ENCODE results near the gene ANKRD6. TPM values are rescaled to one million over a fixed set of nuclear protein-coding genes. Genes with fewer than 3 reads are reported as not detected.

The ANKRD6 gene
- total RNA-seq, 1 experiment from 2014 or later = 25.4 TPM

- Histone ChIP-seq H3K27ac (ENCODE audit: low read depth, low read length, poor library complexity, severe bottlenecking) (no peak overlapping the region), H3K9me3 (ENCODE audit: low read depth, low read length, poor library complexity, severe bottlenecking) (no peaks in the 10 kb centered on the region), H3K27me3 (replicated peaks; ENCODE audit: insufficient read depth, low read depth, low read length, poor library complexity) (no peaks in the 10 kb centered on the region), H3K4me3 (ENCODE audit: low read depth, low read length, poor library complexity, severe bottlenecking) (no peak overlapping the region), H3K4me1 (ENCODE audit: insufficient read depth, low read length, poor library complexity, severe bottlenecking) (no peaks in the 10 kb centered on the region), H3K36me3 (ENCODE audit: insufficient read depth, low read length, poor library complexity, severe bottlenecking) (no peaks in the 10 kb centered on the region)
- ChIA-PET CTCF (no interaction called here), POLR2A (ENCODE audit: low non-redundant PET) (no interaction called here)
- DNase-seq (ENCODE audit: low spot score) = no peak
- BruUV-seq (replicated peaks) = no TSS peak
- TF ChIP-seq CTCF (conservative IDR thresholded peaks at IDR 0.05; ENCODE audit: low read depth, low read length) = no peak
- no peak for TF ChIP-seq EZH2 (IDR thresholded peaks at IDR 0.05; ENCODE audit: borderline replicate concordance, low read depth, low read length, poor library complexity, severe bottlenecking)
- intact Hi-C loops (cut with micrococcal nuclease; ENCODE audit: unreplicated experiment) = no loop called here
Observed at GRCh38 chr6:89527634-89528033, 94.7 kb downstream of the ANKRD6 start.

- H3K9me3 ChIP-seq (ENCODE audit: low read depth, low read length, poor library complexity, severe bottlenecking) = no peaks in the 10 kb centered on the region
- H3K27me3 ChIP-seq (replicated peaks; ENCODE audit: insufficient read depth, low read depth, low read length, poor library complexity) = no peaks in the 10 kb centered on the region
- TF ChIP-seq CTCF (conservative IDR thresholded peaks at IDR 0.05; ENCODE audit: low read depth, low read length) (no peak), EZH2 (IDR thresholded peaks at IDR 0.05; ENCODE audit: borderline replicate concordance, low read depth, low read length, poor library complexity, severe bottlenecking) (no peak)
- no peak for DNase-seq (ENCODE audit: low spot score)
- no peaks in the 10 kb centered on the region for H3K36me3 ChIP-seq (ENCODE audit: insufficient read depth, low read length, poor library complexity, severe bottlenecking)
- ChIA-PET CTCF (no interaction called here), POLR2A (ENCODE audit: low non-redundant PET) (no interaction called here)
- no TSS peak for BruUV-seq (replicated peaks)
- no peak overlapping the region for H3K27ac ChIP-seq (ENCODE audit: low read depth, low read length, poor library complexity, severe bottlenecking)
- intact Hi-C loops (cut with micrococcal nuclease; ENCODE audit: unreplicated experiment) = no loop called here
- no peak overlapping the region for H3K4me3 ChIP-seq (ENCODE audit: low read depth, low read length, poor library complexity, severe bottlenecking)
- H3K4me1 ChIP-seq (ENCODE audit: insufficient read depth, low read length, poor library complexity, severe bottlenecking) = peaks cover 6% of the 10 kb centered on the region
Observed at GRCh38 chr6:89528866-89529265, 95.9 kb downstream of the ANKRD6 start.

- H3K4me1 ChIP-seq (ENCODE audit: insufficient read depth, low read length, poor library complexity, severe bottlenecking) = peaks cover 15% of the 10 kb centered on the region
- intact Hi-C loops (cut with micrococcal nuclease; ENCODE audit: unreplicated experiment) = no loop called here
- no peaks in the 10 kb centered on the region for H3K36me3 ChIP-seq (ENCODE audit: insufficient read depth, low read length, poor library complexity, severe bottlenecking)
- TF ChIP-seq EZH2 (IDR thresholded peaks at IDR 0.05; ENCODE audit: borderline replicate concordance, low read depth, low read length, poor library complexity, severe bottlenecking) (no peak), CTCF (conservative IDR thresholded peaks at IDR 0.05; ENCODE audit: low read depth, low read length) (no peak)
- no peak overlapping the region for H3K27ac ChIP-seq (ENCODE audit: low read depth, low read length, poor library complexity, severe bottlenecking)
- no peak for DNase-seq (ENCODE audit: low spot score)
- ChIA-PET CTCF (no interaction called here), POLR2A (ENCODE audit: low non-redundant PET) (no interaction called here)
- H3K27me3 ChIP-seq (replicated peaks; ENCODE audit: insufficient read depth, low read depth, low read length, poor library complexity) = no peaks in the 10 kb centered on the region
- H3K9me3 ChIP-seq (ENCODE audit: low read depth, low read length, poor library complexity, severe bottlenecking) = no peaks in the 10 kb centered on the region
- no TSS peak for BruUV-seq (replicated peaks)
- no peak overlapping the region for H3K4me3 ChIP-seq (ENCODE audit: low read depth, low read length, poor library complexity, severe bottlenecking)
Observed at GRCh38 chr6:89530982-89531381, 98.0 kb downstream of the ANKRD6 start.

Data from A673 (cell line).